Osteocyte (in vitro differentiated cells): ENCODE results near the gene FGF13. TPM values are rescaled to one million over a fixed set of nuclear protein-coding genes. Genes with fewer than 3 reads are reported as not detected.

Experiments
- DNase-seq: peaks from one replicate; pipeline ENCODE4 v3.0.0; 2021; ENCODE audit warnings: mixed read lengths; ENCODE audit not compliant: unreplicated experiment; ENCODE audit errors: extremely low spot score
- H3K27ac Mint-ChIP-seq: one replicate; pipeline ENCODE4 v1.8.0; 2021; ENCODE audit warnings: mild to moderate bottlenecking, mixed read lengths; ENCODE audit not compliant: unreplicated experiment
- H3K27me3 Mint-ChIP-seq: one replicate; pipeline ENCODE4 v1.8.0; 2021; ENCODE audit warnings: mixed read lengths; ENCODE audit not compliant: unreplicated experiment
- H3K36me3 Mint-ChIP-seq: one replicate; pipeline ENCODE4 v1.8.0; 2021; ENCODE audit warnings: mixed read lengths; ENCODE audit not compliant: unreplicated experiment
- H3K4me1 Mint-ChIP-seq: one replicate; pipeline ENCODE4 v1.8.0; 2021; ENCODE audit warnings: mixed read lengths; ENCODE audit not compliant: unreplicated experiment
- H3K4me3 Mint-ChIP-seq: one replicate; pipeline ENCODE4 v1.8.0; 2021; ENCODE audit warnings: mild to moderate bottlenecking, moderate library complexity, mixed read lengths; ENCODE audit not compliant: unreplicated experiment
- H3K9me3 Mint-ChIP-seq: one replicate; pipeline ENCODE4 v1.8.0; 2021; ENCODE audit warnings: mixed read lengths; ENCODE audit not compliant: unreplicated experiment
- long read RNA-seq: library from polyadenylated mRNA; unstranded; transcript quantifications from one replicate; pipeline ENCODE4 v2.0.0, GENCODE V29; 2021
- total RNA-seq: library from RNA; stranded (reverse); gene quantifications from 2 replicates; pipeline ENCODE4 v1.2.1, GENCODE V29; 2021
- TF ChIP-seq, protein P1 (sequence below): fragments of 200-600 bp; sonication (generic); IDR thresholded peaks from 2 replicates; pipeline ENCODE4 v1.5.0; 2021; ENCODE audit warnings: antibody characterized with exemption, mild to moderate bottlenecking, moderate library complexity

FGF13 gene
- not detected in 2 replicates for total RNA-seq
- long read RNA-seq = 0 reads

DNA sequence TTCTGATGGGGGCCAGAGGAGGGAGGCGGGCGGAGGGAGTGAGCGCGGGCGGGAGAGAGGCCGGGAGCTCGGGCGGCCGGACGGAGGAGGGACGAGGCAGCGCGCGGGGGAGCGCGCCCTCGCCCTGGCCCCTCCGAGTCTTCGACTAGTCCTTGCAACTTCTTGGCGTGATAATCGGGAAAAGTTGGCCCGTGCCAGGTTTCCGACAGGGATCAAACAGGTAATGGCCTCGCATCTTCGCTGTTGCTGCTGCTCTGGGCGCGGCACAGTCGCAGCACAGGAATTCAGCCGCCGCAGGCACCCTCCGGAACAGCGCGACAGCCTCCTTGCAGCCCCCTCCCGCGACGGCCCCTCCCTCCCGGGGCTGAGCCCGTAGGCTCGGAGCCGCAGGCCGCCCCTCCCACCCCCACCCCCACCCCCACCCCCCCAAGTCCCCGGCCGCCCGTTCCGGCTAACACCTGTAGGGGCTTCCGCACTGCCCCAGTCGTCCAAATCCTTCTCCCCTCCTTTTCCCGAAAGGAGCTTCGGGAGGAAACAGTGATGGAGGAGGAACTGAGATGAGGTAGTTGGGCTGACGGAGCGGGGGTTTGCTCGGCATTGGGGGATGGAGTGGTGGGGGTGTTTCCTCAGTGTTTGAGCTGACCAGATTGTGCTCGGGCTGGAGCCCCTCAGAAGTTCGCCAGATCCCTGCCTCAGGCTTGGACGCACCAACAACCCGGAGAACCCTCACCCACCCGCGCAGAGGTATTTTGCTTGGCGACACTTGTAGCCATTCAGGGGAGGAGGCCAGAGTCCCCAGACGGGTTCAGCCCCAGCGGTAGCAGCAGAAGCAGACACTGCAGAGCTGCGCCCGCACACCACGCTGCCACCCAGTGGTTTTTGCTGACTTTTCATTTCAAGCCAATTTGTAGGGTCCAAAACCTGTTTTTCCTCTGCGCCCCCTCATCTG, at the start of gene FGF13:
Gene FGF13, minus strand, starts transcription at position 319 of the 949 bp plus-strand sequence. CDS start 714 bp downstream, outside the sequence.
- Mint-ChIP-seq H3K27ac (no peak within 1 kb of the TSS), H3K36me3 (no peaks in the 10 kb centered on the region), H3K4me3 (peak within 1 kb of the TSS; percentile 60), H3K4me1 (no peaks in the 10 kb centered on the region), H3K9me3 (no peaks in the 10 kb centered on the region), H3K27me3 (peaks cover 26% of the 10 kb centered on the region)
- DNase-seq = no peak
- TF ChIP-seq, protein P1, sequence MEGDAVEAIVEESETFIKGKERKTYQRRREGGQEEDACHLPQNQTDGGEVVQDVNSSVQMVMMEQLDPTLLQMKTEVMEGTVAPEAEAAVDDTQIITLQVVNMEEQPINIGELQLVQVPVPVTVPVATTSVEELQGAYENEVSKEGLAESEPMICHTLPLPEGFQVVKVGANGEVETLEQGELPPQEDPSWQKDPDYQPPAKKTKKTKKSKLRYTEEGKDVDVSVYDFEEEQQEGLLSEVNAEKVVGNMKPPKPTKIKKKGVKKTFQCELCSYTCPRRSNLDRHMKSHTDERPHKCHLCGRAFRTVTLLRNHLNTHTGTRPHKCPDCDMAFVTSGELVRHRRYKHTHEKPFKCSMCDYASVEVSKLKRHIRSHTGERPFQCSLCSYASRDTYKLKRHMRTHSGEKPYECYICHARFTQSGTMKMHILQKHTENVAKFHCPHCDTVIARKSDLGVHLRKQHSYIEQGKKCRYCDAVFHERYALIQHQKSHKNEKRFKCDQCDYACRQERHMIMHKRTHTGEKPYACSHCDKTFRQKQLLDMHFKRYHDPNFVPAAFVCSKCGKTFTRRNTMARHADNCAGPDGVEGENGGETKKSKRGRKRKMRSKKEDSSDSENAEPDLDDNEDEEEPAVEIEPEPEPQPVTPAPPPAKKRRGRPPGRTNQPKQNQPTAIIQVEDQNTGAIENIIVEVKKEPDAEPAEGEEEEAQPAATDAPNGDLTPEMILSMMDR = no peak

DNA sequence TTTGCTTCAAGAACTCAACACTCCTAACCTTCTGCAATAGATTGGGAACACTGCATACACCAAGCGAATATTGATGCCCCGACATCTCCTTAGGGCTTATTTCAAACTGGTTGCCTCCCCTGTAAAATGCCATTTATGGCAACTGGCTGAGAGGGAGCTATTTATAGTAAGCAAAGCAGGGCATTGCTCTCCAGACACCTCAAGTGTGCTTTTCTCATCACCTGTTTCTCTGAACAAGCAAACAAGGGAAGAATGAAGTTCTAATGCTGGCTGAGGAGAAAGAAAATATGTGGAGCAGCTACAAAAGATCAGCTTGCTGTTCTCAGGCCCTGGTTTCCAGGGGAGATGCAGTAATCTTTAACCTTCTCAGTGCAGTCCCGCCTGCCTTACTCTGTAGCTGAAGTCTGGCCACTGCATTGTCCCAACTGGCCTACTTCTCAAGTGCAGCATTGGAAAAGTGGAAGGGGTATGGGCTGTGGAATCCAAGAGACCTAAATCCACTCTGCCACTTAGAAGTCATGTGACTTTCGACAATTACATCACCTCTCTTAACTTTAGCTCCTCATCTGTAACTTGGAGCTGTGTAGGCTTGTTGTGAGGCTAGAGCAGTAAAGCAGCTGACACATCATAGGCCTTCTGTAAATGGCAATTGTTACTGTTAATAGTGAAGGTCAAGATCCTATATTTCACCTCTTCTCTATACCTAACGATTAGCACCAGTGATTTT, 47.9 kb upstream of the FGF13 start:
- TF ChIP-seq, protein P1 = no peak
- no peaks in the 10 kb centered on the region for H3K36me3 Mint-ChIP-seq
- no peak overlapping the region for H3K27ac Mint-ChIP-seq
- DNase-seq = no peak
- H3K9me3 Mint-ChIP-seq = no peaks in the 10 kb centered on the region
- H3K27me3 Mint-ChIP-seq = no peaks in the 10 kb centered on the region
- H3K4me1 Mint-ChIP-seq = no peaks in the 10 kb centered on the region
- H3K4me3 Mint-ChIP-seq = no peak overlapping the region

DNA sequence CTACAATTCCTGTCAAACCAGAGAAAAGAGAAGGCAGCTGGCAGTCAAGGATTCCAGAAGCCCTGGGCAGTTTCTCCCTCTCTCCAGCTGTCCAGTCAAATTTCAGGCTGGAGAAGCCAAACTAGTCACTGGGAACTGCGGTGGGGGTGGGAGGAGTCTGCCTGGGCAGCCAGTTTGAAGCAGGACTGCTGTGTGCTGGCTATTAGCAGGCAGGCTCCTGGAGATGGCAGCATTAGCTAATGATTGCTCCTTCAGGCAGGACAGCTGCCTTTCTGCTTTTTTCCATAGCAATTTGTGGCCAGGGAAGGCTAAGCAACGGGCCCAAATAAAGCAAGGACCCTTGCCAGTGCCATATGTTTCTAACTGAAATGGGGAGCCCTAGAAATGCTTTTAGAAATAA, 44.7 kb upstream of the FGF13 start:
- Mint-ChIP-seq H3K4me3 (no peak overlapping the region), H3K9me3 (peaks cover 6% of the 10 kb centered on the region), H3K27me3 (no peaks in the 10 kb centered on the region), H3K4me1 (no peaks in the 10 kb centered on the region), H3K27ac (no peak overlapping the region), H3K36me3 (no peaks in the 10 kb centered on the region)
- TF ChIP-seq, protein P1 = no peak
- no peak for DNase-seq

DNA sequence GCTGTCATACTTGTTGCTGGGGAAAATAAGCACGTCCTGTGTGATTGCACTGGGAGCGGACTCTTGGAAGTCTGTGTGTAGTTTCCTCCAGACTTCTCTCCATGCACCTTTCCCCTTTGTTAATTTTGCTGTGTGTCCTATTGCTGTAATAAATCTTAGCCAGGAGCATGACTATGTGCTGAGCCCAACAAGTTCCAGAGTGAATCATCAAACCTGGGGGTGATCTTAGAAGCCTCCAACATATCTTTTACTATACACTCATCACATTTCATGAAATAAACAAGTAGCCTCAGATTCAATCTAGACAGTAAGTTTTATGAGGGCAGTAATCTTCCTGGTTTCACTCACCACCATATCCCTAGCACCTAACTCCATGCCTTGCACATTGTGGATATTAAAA, 43.3 kb upstream of the FGF13 start:
- Mint-ChIP-seq H3K4me1 (no peaks in the 10 kb centered on the region), H3K4me3 (no peak overlapping the region), H3K27me3 (no peaks in the 10 kb centered on the region), H3K9me3 (peaks cover 6% of the 10 kb centered on the region), H3K27ac (no peak overlapping the region), H3K36me3 (no peaks in the 10 kb centered on the region)
- DNase-seq = no peak
- TF ChIP-seq, protein P1 = no peak

DNA sequence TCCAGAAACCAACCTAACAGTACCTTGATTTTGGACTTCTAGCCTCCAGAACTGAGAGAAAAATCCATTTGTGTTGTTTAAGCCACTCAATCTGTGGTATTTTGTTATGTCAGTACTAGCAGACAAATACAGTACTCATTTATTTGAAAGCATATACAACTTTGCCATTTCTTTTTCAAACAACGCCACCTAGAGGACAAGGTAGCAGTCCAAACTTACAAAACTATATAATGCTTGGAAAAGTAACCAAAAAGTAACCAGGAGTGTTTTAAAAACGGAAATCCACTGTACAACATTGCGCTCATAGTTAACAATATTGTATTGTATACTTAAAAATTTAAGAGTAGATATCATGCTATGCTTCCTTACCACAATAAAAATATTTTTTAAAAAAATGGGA, 37.0 kb upstream of the FGF13 start:
- Mint-ChIP-seq H3K9me3 (peaks cover 6% of the 10 kb centered on the region), H3K36me3 (no peaks in the 10 kb centered on the region), H3K4me1 (no peaks in the 10 kb centered on the region), H3K27me3 (no peaks in the 10 kb centered on the region), H3K4me3 (no peak overlapping the region), H3K27ac (no peak overlapping the region)
- no peak for DNase-seq
- TF ChIP-seq, protein P1 = peak; percentile 46
